ENCODE data around the gene CRTAP. TPM values are rescaled to one million over a fixed set of nuclear protein-coding genes. Genes with fewer than 3 reads are reported as not detected.

CRTAP gene
- total RNA-seq, 2 donors from 2014 or later: 164 to 166 TPM

- H3K4me3 Mint-ChIP-seq: no peak overlapping the region
- no peaks in the 10 kb centered on the region for H3K9me3 Mint-ChIP-seq
- TF ChIP-seq CTCF (conservative IDR thresholded peaks at IDR 0.05): no peak
- Histone ChIP-seq H3K9ac (ENCODE audit: extremely low read depth, low read length, poor library complexity, severe bottlenecking) (no peak overlapping the region), H3K27me3 (ENCODE audit: control insufficient read depth, insufficient read depth, low read length, poor library complexity, severe bottlenecking) (no peaks in the 10 kb centered on the region), H3K27ac (ENCODE audit: low read depth, low read length) (no peak overlapping the region), H3K9me3 (ENCODE audit: control insufficient read depth, low read length) (no peaks in the 10 kb centered on the region), H3K4me3 (ENCODE audit: low read length) (no peak overlapping the region), H3K4me1 (ENCODE audit: control insufficient read depth, insufficient read depth, low read length) (no peaks in the 10 kb centered on the region), H3K36me3 (ENCODE audit: control insufficient read depth, insufficient read depth, low read length) (no peaks in the 10 kb centered on the region)
- no peak for DNase-seq
- 93 to 100% methylated on average over 1 to 5 of the region's 6 CpGs for WGBS, 2 experiments (ENCODE audit: insufficient coverage in 1 of 2, insufficient read length in 1 of 2)
- no peak overlapping the region for H3K27ac Mint-ChIP-seq
- H3K36me3 Mint-ChIP-seq (ENCODE audit: low read depth): peaks cover 3% of the 10 kb centered on the region
- no peaks in the 10 kb centered on the region for H3K27me3 Mint-ChIP-seq (ENCODE audit: insufficient read depth)
- H3K4me1 Mint-ChIP-seq: no peaks in the 10 kb centered on the region
These were observed 35.5 kb downstream of the CRTAP start for GRCh38 chr3:33149342-33149741.

GRCh38 chr3:33152363-33153360 lies 38.8 kb downstream of the CRTAP start:
- Histone ChIP-seq H3K9ac (ENCODE audit: extremely low read depth, low read length, poor library complexity, severe bottlenecking) (no peak overlapping the region), H3K9me3 (ENCODE audit: control insufficient read depth, low read length) (no peaks in the 10 kb centered on the region), H3K4me1 (ENCODE audit: control insufficient read depth, insufficient read depth, low read length) (no peaks in the 10 kb centered on the region), H3K4me3 (ENCODE audit: low read length) (no peak overlapping the region), H3K36me3 (ENCODE audit: control insufficient read depth, insufficient read depth, low read length) (no peaks in the 10 kb centered on the region), H3K27ac (ENCODE audit: low read depth, low read length) (no peak overlapping the region), H3K27me3 (ENCODE audit: control insufficient read depth, insufficient read depth, low read length, poor library complexity, severe bottlenecking) (no peaks in the 10 kb centered on the region)
- DNase-seq: no peak
- TF ChIP-seq CTCF (conservative IDR thresholded peaks at IDR 0.05): no peak
- Mint-ChIP-seq H3K27me3 (ENCODE audit: insufficient read depth) (no peaks in the 10 kb centered on the region), H3K27ac (no peak overlapping the region), H3K9me3 (no peaks in the 10 kb centered on the region), H3K4me1 (no peaks in the 10 kb centered on the region), H3K36me3 (ENCODE audit: low read depth) (no peaks in the 10 kb centered on the region), H3K4me3 (no peak overlapping the region)
- 85 to 90% methylated on average over 13 to 19 of the region's 19 CpGs for WGBS, 2 experiments (ENCODE audit: insufficient coverage in 1 of 2, insufficient read length in 1 of 2)

DNA sequence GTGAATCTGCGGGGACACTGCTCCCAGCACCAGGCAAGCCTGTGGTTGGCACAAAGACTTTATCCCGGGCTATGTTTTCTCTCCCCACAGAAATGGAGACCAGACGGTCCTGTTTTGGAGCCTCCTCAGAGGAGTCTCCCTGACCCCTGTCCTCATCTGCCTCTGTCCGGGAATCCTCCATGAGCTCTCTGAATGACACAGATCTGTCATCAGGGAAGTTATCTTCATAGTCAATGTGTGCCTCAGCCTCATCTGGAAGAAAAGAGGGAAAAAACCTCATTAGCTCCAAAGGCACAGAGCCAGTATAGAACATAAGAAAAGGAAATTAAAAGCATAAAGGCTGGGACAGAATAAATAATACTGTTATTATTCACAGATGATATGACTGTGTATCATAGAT lies 40.0 kb downstream of the CRTAP start:
- Histone ChIP-seq H3K27me3 (ENCODE audit: control insufficient read depth, insufficient read depth, low read length, poor library complexity, severe bottlenecking) (no peaks in the 10 kb centered on the region), H3K27ac (ENCODE audit: low read depth, low read length) (no peak overlapping the region), H3K4me1 (ENCODE audit: control insufficient read depth, insufficient read depth, low read length) (no peaks in the 10 kb centered on the region), H3K4me3 (ENCODE audit: low read length) (no peak overlapping the region), H3K9ac (ENCODE audit: extremely low read depth, low read length, poor library complexity, severe bottlenecking) (no peak overlapping the region), H3K9me3 (ENCODE audit: control insufficient read depth, low read length) (no peaks in the 10 kb centered on the region), H3K36me3 (ENCODE audit: control insufficient read depth, insufficient read depth, low read length) (no peaks in the 10 kb centered on the region)
- no peak for TF ChIP-seq CTCF (conservative IDR thresholded peaks at IDR 0.05)
- H3K9me3 Mint-ChIP-seq: no peaks in the 10 kb centered on the region
- H3K27me3 Mint-ChIP-seq (ENCODE audit: insufficient read depth): no peaks in the 10 kb centered on the region
- no peak for DNase-seq
- no peak overlapping the region for H3K4me3 Mint-ChIP-seq
- no peak overlapping the region for H3K27ac Mint-ChIP-seq
- 69 to 70% methylated on average over 4 of the region's 4 CpGs for WGBS, 2 experiments (ENCODE audit: insufficient coverage in 1 of 2, insufficient read length in 1 of 2)
- no peaks in the 10 kb centered on the region for H3K4me1 Mint-ChIP-seq
- no peaks in the 10 kb centered on the region for H3K36me3 Mint-ChIP-seq (ENCODE audit: low read depth)
